Panc1 (cell line): ENCODE data around the gene ZNF521. TPM values are rescaled to one million over a fixed set of nuclear protein-coding genes. Genes with fewer than 3 reads are reported as not detected.

Experiments used
- ATAC-seq: fragments of 200-7000 bp; cut with Tn5 transposase; 2 replicates; pipeline ENCODE4 v1.9.1; 2020; ENCODE audit warnings: mild to moderate bottlenecking, moderate library complexity
- BruUV-seq: library from RNA; stranded (reverse); fragments of 400-500 nt; replicated peaks from 2 replicates; lab custom pipeline; 2021; lab: Mats Ljungman, UMichigan
- CTCF ChIA-PET: fragments of 300-600 bp; sonication (Branson Sonifier 250); formaldehyde crosslinking; loops from one replicate; lab custom pipeline; 2022; ENCODE audit warnings: antibody characterized with exemption; lab: Charles Lee
- POLR2A ChIA-PET: fragments of 300-600 bp; sonication (Branson Sonifier 250); formaldehyde crosslinking; loops from one replicate; lab custom pipeline; 2022; ENCODE audit warnings: antibody characterized with exemption; lab: Charles Lee
- DNase-seq: peaks from one replicate; pipeline ENCODE4 v3.0.0-alpha.2; 2010; ENCODE audit warnings: low read depth, low spot score
- H3K27ac ChIP-seq: 2 replicates; pipeline ENCODE4 v1.5.1; 2011; ENCODE audit warnings: mild to moderate bottlenecking, low read length, inconsistent platforms
- H3K27me3 ChIP-seq: fragments of 200-500 bp; sonication (Bioruptor generic); 2 replicates; pipeline ENCODE4 v1.6.0; 2014; ENCODE audit warnings: low read length, inconsistent platforms; ENCODE audit not compliant: control insufficient read depth, insufficient read depth
- H3K36me3 ChIP-seq: fragments of 200-500 bp; sonication (Bioruptor generic); 2 replicates; pipeline ENCODE4 v1.5.1; 2014; ENCODE audit warnings: inconsistent platforms, mild to moderate bottlenecking, low read length, moderate library complexity; ENCODE audit not compliant: control insufficient read depth, insufficient read depth
- H3K4me1 ChIP-seq: 2 replicates; pipeline ENCODE4 v1.5.1; 2011; ENCODE audit warnings: inconsistent platforms, mild to moderate bottlenecking, low read length, moderate library complexity; ENCODE audit not compliant: control insufficient read depth, insufficient read depth
- H3K4me3 ChIP-seq, 2 experiments: 2 replicates each; pipeline ENCODE4 v1.5.1; 2011 to 2012; ENCODE audit warnings: low read depth in 2 of 2, low read length in 2 of 2, mild to moderate bottlenecking in 2 of 2, inconsistent platforms in 1 of 2, moderate library complexity in 1 of 2
- H3K9me3 ChIP-seq: fragments of 200-500 bp; sonication (Bioruptor generic); 2 replicates; pipeline ENCODE4 v1.5.1; 2014; ENCODE audit warnings: low read depth, mild to moderate bottlenecking, inconsistent platforms, low read length, moderate library complexity; ENCODE audit not compliant: control insufficient read depth, insufficient read depth
- POLR2AphosphoS5 ChIP-seq: IDR thresholded peaks from 2 replicates; pipeline ENCODE4 v1.6.1; 2012; ENCODE audit warnings: mild to moderate bottlenecking, low read depth, low read length, moderate library complexity
- SIN3A ChIP-seq: IDR thresholded peaks from 2 replicates; pipeline ENCODE4 v1.6.1; 2012; ENCODE audit warnings: low read depth, mild to moderate bottlenecking, low read length, moderate library complexity, borderline replicate concordance; ENCODE audit not compliant: insufficient read depth
- TCF7L2 ChIP-seq: IDR thresholded peaks from 2 replicates; pipeline ENCODE4 v1.6.1; 2011; ENCODE audit warnings: mild to moderate bottlenecking, low read depth, low read length, inconsistent platforms
- in situ Hi-C: cut with HindIII; loops from 2 replicates; pipeline ENCODE4 v1.10.0; 2016; ENCODE audit warnings: low sequenced_read_pairs, low pct_unique_long_range_greater_than_20kb
- intact Hi-C: fragments of 100-400 bp; cut with micrococcal nuclease; formaldehyde crosslinking; loops from one replicate; pipeline ENCODE4 v1.10.0; 2022; ENCODE audit not compliant: unreplicated experiment
- total RNA-seq: library from RNA; stranded (reverse); gene quantifications from one replicate; pipeline ENCODE4 v1.2.1, GENCODE V29; 2021; ENCODE audit not compliant: unreplicated experiment
- TF ChIP-seq, protein P1 (sequence below): fragments of 450-650 bp; IDR thresholded peaks from 2 replicates; pipeline ENCODE4 v1.5.1; 2017; ENCODE audit warnings: mild to moderate bottlenecking
- TF ChIP-seq, protein P2 (sequence below), 2 experiments: IDR thresholded peaks; 2 replicates each; pipeline ENCODE4 v1.6.1; 2011 to 2012; ENCODE audit warnings: low read depth in 2 of 2, control low read depth in 1 of 2, low read length in 1 of 2, mild to moderate bottlenecking in 1 of 2, moderate library complexity in 1 of 2; ENCODE audit not compliant: insufficient read depth in 1 of 2

The ZNF521 gene
- total RNA-seq, 1 experiment from 2014 or later: 0.15 TPM

- H3K27ac ChIP-seq: no peak overlapping the region
- no peaks in the 10 kb centered on the region for H3K36me3 ChIP-seq
- DNase-seq (no peak), ATAC-seq (no peak)
- POLR2A ChIA-PET: no interaction called here
- TF ChIP-seq, protein P1, sequence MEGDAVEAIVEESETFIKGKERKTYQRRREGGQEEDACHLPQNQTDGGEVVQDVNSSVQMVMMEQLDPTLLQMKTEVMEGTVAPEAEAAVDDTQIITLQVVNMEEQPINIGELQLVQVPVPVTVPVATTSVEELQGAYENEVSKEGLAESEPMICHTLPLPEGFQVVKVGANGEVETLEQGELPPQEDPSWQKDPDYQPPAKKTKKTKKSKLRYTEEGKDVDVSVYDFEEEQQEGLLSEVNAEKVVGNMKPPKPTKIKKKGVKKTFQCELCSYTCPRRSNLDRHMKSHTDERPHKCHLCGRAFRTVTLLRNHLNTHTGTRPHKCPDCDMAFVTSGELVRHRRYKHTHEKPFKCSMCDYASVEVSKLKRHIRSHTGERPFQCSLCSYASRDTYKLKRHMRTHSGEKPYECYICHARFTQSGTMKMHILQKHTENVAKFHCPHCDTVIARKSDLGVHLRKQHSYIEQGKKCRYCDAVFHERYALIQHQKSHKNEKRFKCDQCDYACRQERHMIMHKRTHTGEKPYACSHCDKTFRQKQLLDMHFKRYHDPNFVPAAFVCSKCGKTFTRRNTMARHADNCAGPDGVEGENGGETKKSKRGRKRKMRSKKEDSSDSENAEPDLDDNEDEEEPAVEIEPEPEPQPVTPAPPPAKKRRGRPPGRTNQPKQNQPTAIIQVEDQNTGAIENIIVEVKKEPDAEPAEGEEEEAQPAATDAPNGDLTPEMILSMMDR: no peak
- TF ChIP-seq SIN3A (no peak), TCF7L2 (no peak), POLR2AphosphoS5 (no peak)
- TF ChIP-seq, protein P2, sequence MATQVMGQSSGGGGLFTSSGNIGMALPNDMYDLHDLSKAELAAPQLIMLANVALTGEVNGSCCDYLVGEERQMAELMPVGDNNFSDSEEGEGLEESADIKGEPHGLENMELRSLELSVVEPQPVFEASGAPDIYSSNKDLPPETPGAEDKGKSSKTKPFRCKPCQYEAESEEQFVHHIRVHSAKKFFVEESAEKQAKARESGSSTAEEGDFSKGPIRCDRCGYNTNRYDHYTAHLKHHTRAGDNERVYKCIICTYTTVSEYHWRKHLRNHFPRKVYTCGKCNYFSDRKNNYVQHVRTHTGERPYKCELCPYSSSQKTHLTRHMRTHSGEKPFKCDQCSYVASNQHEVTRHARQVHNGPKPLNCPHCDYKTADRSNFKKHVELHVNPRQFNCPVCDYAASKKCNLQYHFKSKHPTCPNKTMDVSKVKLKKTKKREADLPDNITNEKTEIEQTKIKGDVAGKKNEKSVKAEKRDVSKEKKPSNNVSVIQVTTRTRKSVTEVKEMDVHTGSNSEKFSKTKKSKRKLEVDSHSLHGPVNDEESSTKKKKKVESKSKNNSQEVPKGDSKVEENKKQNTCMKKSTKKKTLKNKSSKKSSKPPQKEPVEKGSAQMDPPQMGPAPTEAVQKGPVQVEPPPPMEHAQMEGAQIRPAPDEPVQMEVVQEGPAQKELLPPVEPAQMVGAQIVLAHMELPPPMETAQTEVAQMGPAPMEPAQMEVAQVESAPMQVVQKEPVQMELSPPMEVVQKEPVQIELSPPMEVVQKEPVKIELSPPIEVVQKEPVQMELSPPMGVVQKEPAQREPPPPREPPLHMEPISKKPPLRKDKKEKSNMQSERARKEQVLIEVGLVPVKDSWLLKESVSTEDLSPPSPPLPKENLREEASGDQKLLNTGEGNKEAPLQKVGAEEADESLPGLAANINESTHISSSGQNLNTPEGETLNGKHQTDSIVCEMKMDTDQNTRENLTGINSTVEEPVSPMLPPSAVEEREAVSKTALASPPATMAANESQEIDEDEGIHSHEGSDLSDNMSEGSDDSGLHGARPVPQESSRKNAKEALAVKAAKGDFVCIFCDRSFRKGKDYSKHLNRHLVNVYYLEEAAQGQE (IDR thresholded peaks at IDR 0.05; ENCODE audit: insufficient read depth in 1 of 2, low read depth in 2 of 2, low read length in 1 of 2): no peak
- CTCF ChIA-PET: no interaction called here
- H3K27me3 ChIP-seq: peaks cover 30% of the 10 kb centered on the region
- H3K4me1 ChIP-seq: peaks cover 4% of the 10 kb centered on the region; the same call in 1 of the 2 replicates
- BruUV-seq: no TSS peak
- in situ Hi-C loops: no loop called here
- no peaks in the 10 kb centered on the region for H3K9me3 ChIP-seq
- H3K4me3 ChIP-seq: peak overlapping the region in 1 of 2 experiments; percentile 57; a peak in 1 of 4 replicates
- intact Hi-C loops: no loop called here
These were observed 1.1 kb upstream of the ZNF521 start for GRCh38 chr18:25353080-25353479.

DNA sequence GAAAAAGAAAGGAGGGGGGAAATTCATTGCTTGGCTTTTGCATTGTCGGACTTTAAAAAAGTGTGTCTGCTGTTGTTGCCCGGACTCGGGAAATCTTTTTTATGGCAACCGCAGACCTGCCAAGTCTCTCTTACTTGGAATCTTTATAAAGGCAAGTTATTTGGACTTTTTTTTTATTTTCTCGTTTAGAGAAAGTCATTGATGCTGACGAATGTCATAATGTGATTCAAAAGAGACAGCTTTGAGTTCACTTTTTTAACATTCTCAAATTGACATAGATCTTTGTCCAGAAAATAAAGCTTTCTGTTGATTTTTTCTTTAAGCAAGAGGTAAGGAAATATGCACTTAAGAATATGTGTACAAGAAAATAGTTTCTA, 651 bp upstream of the ZNF521 start:
- CTCF ChIA-PET: no interaction called here
- H3K36me3 ChIP-seq: no peaks in the 10 kb centered on the region
- peaks cover 30% of the 10 kb centered on the region for H3K27me3 ChIP-seq
- H3K27ac ChIP-seq: no peak overlapping the region
- peaks cover 4% of the 10 kb centered on the region; the same call in 1 of the 2 replicates for H3K4me1 ChIP-seq
- TF ChIP-seq TCF7L2: no peak
- TF ChIP-seq SIN3A: no peak
- TF ChIP-seq, protein P2 (IDR thresholded peaks at IDR 0.05; ENCODE audit: insufficient read depth in 1 of 2, low read depth in 2 of 2, low read length in 1 of 2): no peak
- TF ChIP-seq, protein P1: no peak; the same call in 1 of the 2 replicates
- TF ChIP-seq POLR2AphosphoS5: no peak
- in situ Hi-C loops (no loop called here), intact Hi-C loops (no loop called here)
- DNase-seq: no peak
- no peak for ATAC-seq
- no TSS peak for BruUV-seq
- no peaks in the 10 kb centered on the region for H3K9me3 ChIP-seq
- POLR2A ChIA-PET: no interaction called here
- H3K4me3 ChIP-seq: peak overlapping the region; percentile 48 to 57
